NB4 (cell line): ENCODE measurements around the gene TM9SF1.

Source experiments
- DNase-seq: peaks from one replicate; pipeline ENCODE4 v3.0.0; 2010; ENCODE audit warnings: low read depth
- H3K4me3 ChIP-seq: one replicate; pipeline ENCODE4 v1.5.1; 2011; ENCODE audit warnings: mild to moderate bottlenecking, low read depth, low read length, moderate library complexity
- CTCF ChIP-seq: IDR thresholded peaks from one replicate; pipeline ENCODE4 v1.5.1; 2012; ENCODE audit warnings: low read depth, low read length
- MAX ChIP-seq: IDR thresholded peaks from 2 replicates; pipeline ENCODE4 v1.6.1; 2011; ENCODE audit warnings: low read depth, low read length
- MYC ChIP-seq: IDR thresholded peaks from 2 replicates; pipeline ENCODE4 v1.6.1; 2011; ENCODE audit warnings: low read depth, low read length
- POLR2A ChIP-seq: IDR thresholded peaks from 2 replicates; pipeline ENCODE4 v1.6.1; 2011; ENCODE audit warnings: mild to moderate bottlenecking; ENCODE audit not compliant: insufficient read length; ENCODE audit errors: extremely low read depth

The TM9SF1 gene

DNA sequence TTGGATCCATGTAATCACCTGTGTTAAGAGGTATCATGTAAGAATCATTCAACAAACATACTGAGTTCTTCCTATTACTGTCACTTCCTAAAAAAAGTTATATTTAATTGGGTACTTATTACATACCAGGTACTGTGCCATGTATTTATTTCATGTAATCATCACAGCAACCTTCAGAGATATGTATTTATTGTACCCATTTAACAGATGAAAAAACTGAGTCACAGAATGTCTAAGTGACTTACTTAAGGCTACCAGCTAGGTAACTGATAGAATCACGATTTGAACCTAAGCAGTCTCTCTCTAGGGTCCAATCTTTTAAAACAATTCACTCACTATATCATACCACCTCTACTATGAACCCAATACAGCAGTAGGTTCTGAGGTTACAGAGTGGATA, 50.8 kb downstream of the TM9SF1 start:
- no peak overlapping the region for H3K4me3 ChIP-seq
- no peak for DNase-seq
- TF ChIP-seq MAX (no peak), POLR2A (no peak), CTCF (no peak), MYC (no peak)

GRCh38 chr14:24143511-24143910, 51.7 kb downstream of the TM9SF1 start:
- H3K4me3 ChIP-seq: no peak overlapping the region
- TF ChIP-seq CTCF (no peak), MYC (no peak), POLR2A (no peak), MAX (no peak)
- peak; percentile 83 for DNase-seq

DNA sequence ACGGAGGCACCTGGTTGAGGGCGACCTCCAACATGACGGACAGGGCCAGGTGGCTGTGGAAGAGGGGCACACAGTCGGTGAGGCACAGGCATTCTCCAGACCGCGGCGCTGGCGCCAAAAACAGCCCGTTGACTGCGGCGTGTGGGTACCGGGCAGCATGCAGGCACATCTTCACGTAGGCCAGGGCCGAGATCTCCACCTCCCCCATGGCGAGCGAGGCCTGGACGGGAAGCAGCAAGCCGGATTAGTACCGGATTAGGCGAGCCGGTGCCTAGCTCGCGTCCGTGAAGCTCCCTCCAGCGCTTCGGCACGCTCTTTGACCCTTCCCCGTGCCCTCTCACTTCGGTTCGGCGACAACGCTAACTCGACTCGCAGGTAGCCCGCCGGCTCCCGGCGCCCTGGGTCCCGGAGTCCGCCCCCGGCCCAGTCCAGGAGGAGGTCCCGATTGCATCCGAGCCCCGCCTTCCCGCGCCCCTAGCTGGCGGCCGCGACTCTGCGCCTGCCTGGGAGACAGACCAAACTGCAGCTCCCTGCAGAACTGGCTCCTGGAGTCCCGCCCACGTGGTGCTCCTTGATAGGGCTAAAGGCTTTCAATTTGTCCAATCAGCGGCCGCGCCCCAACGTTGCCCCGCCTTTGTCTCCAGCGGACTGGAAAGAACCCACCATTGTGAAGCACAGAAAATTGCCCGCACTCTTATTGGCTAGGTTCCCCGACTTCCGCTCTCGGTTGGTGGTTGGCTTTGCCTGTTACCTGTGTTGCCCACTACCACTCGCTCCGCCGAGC, 54.0 kb downstream of the TM9SF1 start, which contains the start of gene EMC9:
Gene EMC9, minus strand, starts transcription at position 495 of the 784 bp plus-strand sequence. Its CDS starts 287 bp downstream, at position 208.
- peak; percentile 60; the same call in 1 of the 2 replicates for TF ChIP-seq MYC
- TF ChIP-seq CTCF: no peak
- peak; percentile 74 for TF ChIP-seq POLR2A
- TF ChIP-seq MAX: peak; percentile 96
- peak; percentile 99 for DNase-seq

GRCh38 chr14:24139272-24139934, 55.8 kb downstream of the TM9SF1 start:
- DNase-seq: no peak
- peak overlapping the region; percentile 86 for H3K4me3 ChIP-seq
- TF ChIP-seq POLR2A: no peak

More for the DNA sequence above, 54.0 kb downstream of the TM9SF1 start, which contains the start of gene EMC9:
- peak within 1 kb of the TSS; percentile 86 for H3K4me3 ChIP-seq
